ENCODE data around the gene SLC4A1AP. TPM values are rescaled to one million over a fixed set of nuclear protein-coding genes. Genes with fewer than 3 reads are reported as not detected.

SLC4A1AP gene
- total RNA-seq, 1 experiment from 2014 or later = 20.8 TPM

DNA sequence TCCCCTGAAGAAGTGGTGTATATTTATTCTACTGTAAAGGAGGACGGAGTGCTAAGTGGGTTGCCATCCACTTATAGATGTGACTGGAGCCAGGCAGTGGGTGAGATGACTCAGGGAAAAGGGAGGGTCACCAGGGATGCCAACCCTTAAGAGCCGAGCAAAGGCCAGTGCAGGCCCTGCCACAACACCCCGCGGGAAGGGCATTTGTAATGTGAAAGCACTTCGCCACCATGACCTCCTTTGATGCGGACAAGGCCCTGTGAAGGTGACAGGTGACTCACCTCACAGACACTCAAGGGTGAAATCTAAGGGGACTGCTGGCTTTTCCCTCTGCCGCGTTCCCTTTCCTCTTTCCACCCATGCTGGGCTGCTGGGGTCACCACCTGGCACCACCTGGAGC lies 57.6 kb downstream of the SLC4A1AP start:
- TF ChIP-seq, protein P1, sequence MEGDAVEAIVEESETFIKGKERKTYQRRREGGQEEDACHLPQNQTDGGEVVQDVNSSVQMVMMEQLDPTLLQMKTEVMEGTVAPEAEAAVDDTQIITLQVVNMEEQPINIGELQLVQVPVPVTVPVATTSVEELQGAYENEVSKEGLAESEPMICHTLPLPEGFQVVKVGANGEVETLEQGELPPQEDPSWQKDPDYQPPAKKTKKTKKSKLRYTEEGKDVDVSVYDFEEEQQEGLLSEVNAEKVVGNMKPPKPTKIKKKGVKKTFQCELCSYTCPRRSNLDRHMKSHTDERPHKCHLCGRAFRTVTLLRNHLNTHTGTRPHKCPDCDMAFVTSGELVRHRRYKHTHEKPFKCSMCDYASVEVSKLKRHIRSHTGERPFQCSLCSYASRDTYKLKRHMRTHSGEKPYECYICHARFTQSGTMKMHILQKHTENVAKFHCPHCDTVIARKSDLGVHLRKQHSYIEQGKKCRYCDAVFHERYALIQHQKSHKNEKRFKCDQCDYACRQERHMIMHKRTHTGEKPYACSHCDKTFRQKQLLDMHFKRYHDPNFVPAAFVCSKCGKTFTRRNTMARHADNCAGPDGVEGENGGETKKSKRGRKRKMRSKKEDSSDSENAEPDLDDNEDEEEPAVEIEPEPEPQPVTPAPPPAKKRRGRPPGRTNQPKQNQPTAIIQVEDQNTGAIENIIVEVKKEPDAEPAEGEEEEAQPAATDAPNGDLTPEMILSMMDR (conservative IDR thresholded peaks at IDR 0.05) = no peak
- no peaks in the 10 kb centered on the region for H3K79me1 ChIP-seq (ENCODE audit: insufficient read depth, low read depth, low read length, poor library complexity, severe bottlenecking)
- no peak overlapping the region for H3K9ac ChIP-seq (ENCODE audit: extremely low read depth, insufficient read length, low read length)
- H2AFZ ChIP-seq (ENCODE audit: low read length) = no peak overlapping the region
- H3K27me3 ChIP-seq (ENCODE audit: insufficient read depth, low read length) = no peaks in the 10 kb centered on the region
- no peak overlapping the region for H2BK15ac ChIP-seq (ENCODE audit: low read depth, low read length)
- no peak overlapping the region for H3K27ac Mint-ChIP-seq
- no peak overlapping the region for H3K56ac ChIP-seq (ENCODE audit: insufficient read length, low read depth, low read length)
- H4K91ac ChIP-seq (ENCODE audit: insufficient read length, low read depth, low read length) = no peak overlapping the region
- no peak overlapping the region for H3K4me3 Mint-ChIP-seq
- no peak overlapping the region for H2AK5ac ChIP-seq (ENCODE audit: insufficient read length, low read length)
- peaks cover 10% of the 10 kb centered on the region for H3K4me1 ChIP-seq (ENCODE audit: insufficient read depth, low read length)
- peaks cover 2% of the 10 kb centered on the region for H3K23me2 ChIP-seq (ENCODE audit: insufficient read length, low read depth, low read length, poor library complexity, severe bottlenecking)
- no peaks in the 10 kb centered on the region for H3K9me3 ChIP-seq (ENCODE audit: control insufficient read depth, low read depth, low read length)
- H4K5ac ChIP-seq (ENCODE audit: insufficient read length, low read depth, low read length) = no peak overlapping the region
- no peak overlapping the region for H3K4ac ChIP-seq (ENCODE audit: low read depth, low read length)
- H3K14ac ChIP-seq (ENCODE audit: insufficient read depth, low read length) = no peak overlapping the region
- no peaks in the 10 kb centered on the region for H3K9me3 Mint-ChIP-seq
- H3K23ac ChIP-seq (ENCODE audit: insufficient read length, low read depth, low read length) = no peak overlapping the region
- WGBS (ENCODE audit: extremely low coverage, insufficient read length, low lambda C conversion rate) = no CpG with 5 or more reads among the region's 8 CpGs
- no peak overlapping the region for H3T11ph ChIP-seq (ENCODE audit: low read length)
- no peaks in the 10 kb centered on the region for H3K36me3 Mint-ChIP-seq (ENCODE audit: insufficient read depth in 1 of 3, low read depth in 3 of 3)
- no peak overlapping the region for H3K4me2 ChIP-seq (ENCODE audit: insufficient read depth, insufficient read length, low read length)
- peaks cover 48 to 50% of the 10 kb centered on the region in 2 experiments for H3K4me1 Mint-ChIP-seq
- no peak overlapping the region for H4K8ac ChIP-seq (replicated peaks; ENCODE audit: insufficient read length, low read depth, low read length)
- no peak overlapping the region for H3K18ac ChIP-seq (ENCODE audit: insufficient read length, low read depth, low read length)
- no peak overlapping the region for H2BK5ac ChIP-seq (ENCODE audit: insufficient read length, low read length)
- H2BK20ac ChIP-seq (ENCODE audit: low read depth, low read length, poor library complexity, severe bottlenecking) = no peak overlapping the region
- no peak overlapping the region for H2BK12ac ChIP-seq (ENCODE audit: insufficient read length, low read depth, low read length)
- peaks cover 9% of the 10 kb centered on the region; the same call in 1 of the 2 replicates for H3K27me3 Mint-ChIP-seq (ENCODE audit: low read depth)
- no peak for DNase-seq
- H3K27ac ChIP-seq (ENCODE audit: insufficient read length, low read depth, low read length) = no peak overlapping the region
- H2BK120ac ChIP-seq (ENCODE audit: low read depth, low read length, poor library complexity, severe bottlenecking) = no peak overlapping the region
- no peaks in the 10 kb centered on the region for H4K20me1 ChIP-seq (ENCODE audit: control insufficient read depth, insufficient read depth, insufficient read length)
- H3K79me2 ChIP-seq (ENCODE audit: insufficient read depth, low read length) = no peaks in the 10 kb centered on the region

Data from H9 (cell line).